ENCODE measurements around the gene CACNA2D2.

- TF ChIP-seq, protein P1, sequence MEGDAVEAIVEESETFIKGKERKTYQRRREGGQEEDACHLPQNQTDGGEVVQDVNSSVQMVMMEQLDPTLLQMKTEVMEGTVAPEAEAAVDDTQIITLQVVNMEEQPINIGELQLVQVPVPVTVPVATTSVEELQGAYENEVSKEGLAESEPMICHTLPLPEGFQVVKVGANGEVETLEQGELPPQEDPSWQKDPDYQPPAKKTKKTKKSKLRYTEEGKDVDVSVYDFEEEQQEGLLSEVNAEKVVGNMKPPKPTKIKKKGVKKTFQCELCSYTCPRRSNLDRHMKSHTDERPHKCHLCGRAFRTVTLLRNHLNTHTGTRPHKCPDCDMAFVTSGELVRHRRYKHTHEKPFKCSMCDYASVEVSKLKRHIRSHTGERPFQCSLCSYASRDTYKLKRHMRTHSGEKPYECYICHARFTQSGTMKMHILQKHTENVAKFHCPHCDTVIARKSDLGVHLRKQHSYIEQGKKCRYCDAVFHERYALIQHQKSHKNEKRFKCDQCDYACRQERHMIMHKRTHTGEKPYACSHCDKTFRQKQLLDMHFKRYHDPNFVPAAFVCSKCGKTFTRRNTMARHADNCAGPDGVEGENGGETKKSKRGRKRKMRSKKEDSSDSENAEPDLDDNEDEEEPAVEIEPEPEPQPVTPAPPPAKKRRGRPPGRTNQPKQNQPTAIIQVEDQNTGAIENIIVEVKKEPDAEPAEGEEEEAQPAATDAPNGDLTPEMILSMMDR (IDR thresholded peaks at IDR 0.05) = no peak
- TF ChIP-seq EP300 (IDR thresholded peaks at IDR 0.05) (no peak), POLR2A (IDR thresholded peaks at IDR 0.05) (no peak)
Observed at GRCh38 chr3:50422153-50422552, 81.3 kb downstream of the CACNA2D2 start.
